RWPE2 (cell line): Measurements from ENCODE around the gene RPL18A.

ENCODE experiments used
- ATAC-seq: fragments of 200-7000 bp; cut with Tn5 transposase; 3 replicates; pipeline ENCODE4 v1.9.1; 2021; ENCODE audit warnings: low read depth
- DNase-seq: peaks from one replicate; pipeline ENCODE4 v3.0.0-alpha.2; 2020; ENCODE audit warnings: low spot score
- H3K27ac ChIP-seq: fragments of 450-650 bp; 2 replicates; pipeline ENCODE4 v1.5.1; 2017; ENCODE audit warnings: mild to moderate bottlenecking; ENCODE audit not compliant: poor library complexity, severe bottlenecking
- H3K27me3 ChIP-seq: fragments of 250-450 bp; sonication (Bioruptor Pico); 2 replicates; pipeline ENCODE4 v1.5.1; 2021; ENCODE audit warnings: mild to moderate bottlenecking, moderate library complexity; ENCODE audit not compliant: insufficient read depth, poor library complexity, severe bottlenecking
- H3K36me3 ChIP-seq: fragments of 250-450 bp; sonication (Bioruptor Pico); 2 replicates; pipeline ENCODE4 v1.5.1; 2020; ENCODE audit warnings: low read depth, mild to moderate bottlenecking, moderate library complexity
- H3K4me1 ChIP-seq: fragments of 250-450 bp; sonication (Bioruptor Pico); 2 replicates; pipeline ENCODE4 v1.5.1; 2021; ENCODE audit warnings: mild to moderate bottlenecking, moderate library complexity; ENCODE audit not compliant: insufficient read depth, poor library complexity, severe bottlenecking
- H3K4me3 ChIP-seq: fragments of 250-450 bp; sonication (Bioruptor Pico); 2 replicates; pipeline ENCODE4 v1.5.1; 2021; ENCODE audit warnings: mild to moderate bottlenecking, moderate library complexity; ENCODE audit not compliant: severe bottlenecking
- H3K9me3 ChIP-seq: fragments of 250-450 bp; sonication (Bioruptor Pico); 2 replicates; pipeline ENCODE4 v1.5.1; 2021; ENCODE audit warnings: mild to moderate bottlenecking, moderate library complexity; ENCODE audit not compliant: severe bottlenecking
- CTCF ChIP-seq: fragments of 450-650 bp; IDR thresholded peaks from one replicate; pipeline ENCODE4 v1.5.1; 2017; ENCODE audit warnings: mild to moderate bottlenecking, moderate library complexity; ENCODE audit not compliant: poor library complexity, severe bottlenecking

The RPL18A gene

DNA sequence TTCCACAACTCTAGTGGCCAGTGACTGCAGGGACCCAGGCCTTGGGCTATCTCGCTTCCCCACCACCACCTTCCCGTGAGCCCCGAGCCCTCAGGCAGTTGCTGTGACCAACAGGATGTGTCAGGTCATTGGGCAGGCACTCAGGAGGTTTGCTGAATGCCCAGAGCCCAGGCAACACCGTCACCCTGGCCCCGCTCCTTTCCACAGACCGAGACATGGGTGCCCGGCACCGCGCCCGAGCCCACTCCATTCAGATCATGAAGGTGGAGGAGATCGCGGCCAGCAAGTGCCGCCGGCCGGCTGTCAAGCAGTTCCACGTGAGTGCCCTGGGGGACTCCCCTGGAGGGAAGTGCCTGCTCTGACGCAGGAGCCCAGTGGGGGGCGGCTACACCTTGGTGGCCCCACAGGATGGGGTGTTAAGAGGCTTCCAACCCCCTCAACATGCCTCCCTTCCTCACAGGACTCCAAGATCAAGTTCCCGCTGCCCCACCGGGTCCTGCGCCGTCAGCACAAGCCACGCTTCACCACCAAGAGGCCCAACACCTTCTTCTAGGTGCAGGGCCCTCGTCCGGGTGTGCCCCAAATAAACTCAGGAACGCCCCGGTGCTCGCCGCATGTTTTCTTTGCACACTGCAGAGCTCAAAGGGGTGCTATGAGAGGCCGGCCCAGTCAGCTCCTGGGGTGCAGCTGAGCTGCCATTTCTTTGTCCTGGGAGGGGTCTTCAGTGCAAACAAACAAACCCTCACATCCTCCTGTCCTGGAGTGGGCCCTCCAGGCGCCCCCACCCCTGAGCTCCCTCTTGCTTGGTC is 3.2 kb downstream of the RPL18A start:
- Histone ChIP-seq H3K4me1 (peaks cover 18% of the 10 kb centered on the region), H3K36me3 (peaks cover 49% of the 10 kb centered on the region), H3K27me3 (no peaks in the 10 kb centered on the region), H3K27ac (peak overlapping the region; percentile 74), H3K4me3 (no peak overlapping the region), H3K9me3 (no peaks in the 10 kb centered on the region)
- DNase-seq (no peak), ATAC-seq (no peak)
- no peak for TF ChIP-seq CTCF

DNA sequence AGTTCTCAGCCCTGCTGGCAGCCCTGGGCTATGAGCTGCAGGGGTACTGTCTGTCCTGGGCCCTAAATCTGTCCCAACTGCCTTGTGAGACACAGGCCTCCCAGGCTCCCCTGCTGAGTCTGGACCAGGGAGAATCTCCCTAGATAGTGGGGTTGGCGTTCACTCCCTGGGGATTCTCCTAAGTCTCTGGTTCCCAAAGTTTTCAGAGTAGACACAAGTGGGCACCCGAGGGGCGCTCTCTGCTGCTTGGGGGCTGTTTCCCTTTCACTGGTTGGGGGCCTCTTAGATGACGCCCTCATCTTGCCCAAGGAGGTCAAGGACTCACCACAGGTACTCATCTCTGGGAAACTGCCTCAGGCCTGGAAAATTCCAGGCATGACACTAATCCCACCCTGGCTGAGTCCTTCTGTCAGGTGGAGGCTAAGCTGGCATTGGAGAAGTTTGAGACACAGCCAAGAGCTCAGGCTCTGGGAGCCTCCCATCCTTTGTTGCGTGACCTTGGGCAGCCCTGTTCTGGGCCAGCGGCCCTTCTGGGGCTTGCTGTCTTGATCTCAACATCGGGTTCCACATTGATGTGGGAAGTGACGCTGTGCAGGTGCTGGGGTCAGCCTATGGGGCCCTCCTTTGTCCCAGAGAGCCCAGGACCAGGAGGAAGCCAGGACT is 3.9 kb downstream of the RPL18A start:
- peaks cover 49% of the 10 kb centered on the region for H3K36me3 ChIP-seq
- no peak for TF ChIP-seq CTCF

GRCh38 chr19:17865364-17866311 is 5.9 kb downstream of the RPL18A start:
- DNase-seq (no peak), ATAC-seq (peak; percentile 56)
- H3K9me3 ChIP-seq = no peaks in the 10 kb centered on the region
- TF ChIP-seq CTCF = no peak
- peaks cover 14% of the 10 kb centered on the region for H3K27me3 ChIP-seq
- peaks cover 43% of the 10 kb centered on the region for H3K36me3 ChIP-seq
- peak overlapping the region; percentile 74 for H3K27ac ChIP-seq
- H3K4me3 ChIP-seq = no peak overlapping the region
- H3K4me1 ChIP-seq = peaks cover 18% of the 10 kb centered on the region

More for the DNA sequence above, 3.9 kb downstream of the RPL18A start:
- DNase-seq = no peak
- H3K4me1 ChIP-seq = peaks cover 18% of the 10 kb centered on the region
- H3K27me3 ChIP-seq = no peaks in the 10 kb centered on the region
- peak overlapping the region; percentile 74 for H3K27ac ChIP-seq
- ATAC-seq = peak; percentile 1; the same call in 1 of the 3 replicates
- no peaks in the 10 kb centered on the region for H3K9me3 ChIP-seq
- H3K4me3 ChIP-seq = no peak overlapping the region

GRCh38 chr19:17866312-17866963 is 6.7 kb downstream of the RPL18A start:
- peaks cover 18% of the 10 kb centered on the region for H3K4me1 ChIP-seq
- peaks cover 35% of the 10 kb centered on the region for H3K36me3 ChIP-seq
- TF ChIP-seq CTCF = no peak
- no peak overlapping the region for H3K4me3 ChIP-seq
- H3K27me3 ChIP-seq = peaks cover 22% of the 10 kb centered on the region
- DNase-seq = no peak
- peak; percentile 0; the same call in 2 of the 3 replicates for ATAC-seq
- H3K9me3 ChIP-seq = no peaks in the 10 kb centered on the region
- no peak overlapping the region for H3K27ac ChIP-seq
